Naive thymus-derived CD8-positive, alpha-beta T cell (primary cell): ENCODE measurements around the gene SRPK2. TPM values are rescaled to one million over a fixed set of nuclear protein-coding genes. Genes with fewer than 3 reads are reported as not detected.

Experiments
- ATAC-seq, 2 donors: fragments of 150-1000 bp; cut with Tn5 transposase in 1 of 2; sonication (Bioruptor Pico), chemical (Tn5 transposase) in 1 of 2; 1 replicate in 1 of 2; 2 replicates in 1 of 2; pipeline ENCODE4 v1.10.0; 2021; ENCODE audit warnings: mild to moderate bottlenecking in 2 of 2, moderate library complexity in 2 of 2
- POLR2A ChIA-PET: fragments of 350-600 bp; sonication (Branson Sonifier 250); formaldehyde crosslinking; loops from one replicate; lab custom pipeline; 2021; ENCODE audit warnings: antibody characterized with exemption; lab: Charles Lee
- DNase-seq, 10 donors: peaks; one replicate each; pipeline versions ENCODE4 v3.0.0 to v3.0.0-alpha.2; 2020 to 2022
- H3K27ac Mint-ChIP-seq, 10 donors: one replicate each; pipeline ENCODE4 v1.8.0; 2020 to 2022; ENCODE audit warnings: mild to moderate bottlenecking in 10 of 10, mixed read lengths in 10 of 10, moderate library complexity in 4 of 10, inconsistent platforms in 1 of 10
- H3K27me3 Mint-ChIP-seq, 5 donors: one replicate each; pipeline ENCODE4 v1.8.0; 2021 to 2022; ENCODE audit warnings: mixed read lengths in 5 of 5
- H3K36me3 Mint-ChIP-seq, 3 donors: one replicate each; pipeline ENCODE4 v1.8.0; 2020 to 2022; ENCODE audit warnings: mixed read lengths in 3 of 3, mild to moderate bottlenecking in 2 of 3, inconsistent platforms in 1 of 3
- H3K4me1 Mint-ChIP-seq, 4 donors: one replicate each; pipeline ENCODE4 v1.8.0; 2021 to 2022; ENCODE audit warnings: mixed read lengths in 4 of 4
- H3K4me3 Mint-ChIP-seq, 10 donors: one replicate each; pipeline ENCODE4 v1.8.0; 2020 to 2022; ENCODE audit warnings: mild to moderate bottlenecking in 10 of 10, mixed read lengths in 10 of 10, moderate library complexity in 6 of 10, inconsistent platforms in 1 of 10
- H3K9me3 Mint-ChIP-seq, 9 donors: one replicate each; pipeline ENCODE4 v1.8.0; 2020 to 2022; ENCODE audit warnings: mixed read lengths in 9 of 9, mild to moderate bottlenecking in 3 of 9, inconsistent platforms in 1 of 9, moderate library complexity in 1 of 9
- polyA plus RNA-seq, 3 donors: library from polyadenylated mRNA; unstranded; fragments of 300-500 nt; fragmentation: Illumina TruSeq; gene quantifications; one replicate each; pipeline ENCODE4 v1.2.3, GENCODE V29; 2021
- total RNA-seq, 8 experiments: library from RNA in 2 of 8; stranded (reverse) in 2 of 8; gene quantifications; one replicate each; pipeline ENCODE4 v1.2.3 and lab custom pipeline; 2021 to 2026

Gene SRPK2
- total and polyA plus RNA-seq, 5 experiments from 2014 or later: 39.2 to 47.1 (median 40.4) TPM

DNA sequence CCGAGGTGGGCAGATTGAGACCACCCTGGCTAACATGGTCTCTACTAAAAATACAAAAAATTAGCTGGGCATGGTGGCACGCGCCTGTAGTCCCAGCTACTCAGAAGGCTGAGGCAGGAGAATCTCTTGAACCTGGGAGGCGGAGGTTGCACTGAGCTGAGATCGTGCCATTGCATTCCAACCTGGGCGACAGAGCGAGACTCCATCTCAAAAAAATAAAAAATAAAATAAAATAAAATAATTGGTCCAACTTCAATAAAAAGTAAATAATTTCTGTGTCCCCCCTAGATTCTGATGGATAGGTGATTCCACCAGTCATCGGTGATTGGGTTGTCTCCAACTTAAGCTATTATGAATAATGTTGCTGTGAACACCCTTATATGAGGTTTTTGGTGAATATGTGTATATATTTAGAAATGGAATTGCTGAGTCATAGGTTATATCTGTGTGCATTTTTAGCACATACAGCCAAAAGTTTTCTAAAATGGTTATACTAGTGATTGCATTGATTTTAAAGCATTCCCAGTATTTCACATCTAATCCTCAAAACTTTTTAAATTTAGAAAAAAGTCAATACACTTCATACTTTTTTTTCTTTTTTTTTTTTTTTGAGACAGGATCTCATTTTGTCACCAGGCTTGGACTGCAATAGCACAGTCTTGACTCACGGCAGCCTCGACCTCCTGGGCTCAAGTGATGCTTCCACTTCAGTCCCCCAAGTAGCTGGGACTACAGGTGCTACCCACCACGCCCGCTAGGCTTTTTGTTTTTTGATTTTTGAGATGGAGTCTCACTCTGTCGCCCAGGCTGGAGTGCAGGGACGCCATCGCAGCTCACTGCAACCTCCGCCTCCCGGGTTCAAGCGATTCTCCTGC is 13.7 kb upstream of the SRPK2 start:
- Mint-ChIP-seq H3K27me3 (no peaks in the 10 kb centered on the region), H3K27ac (no peak overlapping the region), H3K4me3 (no peak overlapping the region), H3K36me3 (no peaks in the 10 kb centered on the region), H3K9me3 (no peaks in the 10 kb centered on the region), H3K4me1 (no peaks in the 10 kb centered on the region)
- no peak for DNase-seq
- ATAC-seq: no peak
- POLR2A ChIA-PET: interaction anchor here (0.7 to 0.8 kb wide), 3 partner anchors 8 to 94 kb away, joined by 3 to 4 read pairs (median 3); no protein-coding TSS in a partner anchor

DNA sequence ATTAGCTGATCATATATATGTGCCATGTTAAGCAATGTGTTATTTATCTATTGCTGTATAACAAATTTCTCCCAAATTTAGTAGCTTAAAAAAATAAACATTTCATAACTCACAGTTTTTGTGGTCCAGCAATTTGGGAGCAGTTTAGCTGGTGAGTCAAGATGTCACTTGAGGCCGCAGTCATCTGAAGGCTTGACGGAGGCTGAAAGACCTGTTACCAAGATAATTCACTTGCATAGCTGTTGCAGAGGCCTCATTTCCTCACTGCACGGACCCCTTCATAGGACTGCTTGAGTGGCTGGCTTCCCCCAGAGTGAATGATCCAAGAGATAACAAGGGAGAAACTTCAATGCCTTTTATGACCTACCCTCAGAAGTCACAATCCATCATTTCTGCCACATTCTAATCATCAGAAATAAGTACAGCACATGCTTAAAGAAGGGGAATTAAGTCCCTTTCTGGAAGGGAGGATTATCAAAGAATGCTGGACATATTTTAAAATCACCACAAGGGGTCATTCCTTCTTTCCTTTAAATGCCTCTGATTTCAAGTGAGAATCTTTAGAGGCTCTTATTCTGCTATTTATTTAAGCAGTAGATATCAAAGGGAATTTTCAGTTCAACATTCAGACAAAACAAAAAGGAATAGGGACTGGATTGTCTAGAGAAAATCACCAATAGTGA is 10.5 kb upstream of the SRPK2 start:
- ATAC-seq (no peak), DNase-seq (no peak)
- no peak overlapping the region for H3K4me3 Mint-ChIP-seq
- no peak overlapping the region for H3K27ac Mint-ChIP-seq
- peaks cover 0 to 7% (median 6%) of the 10 kb centered on the region in 4 donors for H3K4me1 Mint-ChIP-seq
- H3K9me3 Mint-ChIP-seq: no peaks in the 10 kb centered on the region
- no peaks in the 10 kb centered on the region for H3K27me3 Mint-ChIP-seq
- POLR2A ChIA-PET: no interaction called here
- H3K36me3 Mint-ChIP-seq: no peaks in the 10 kb centered on the region

- ATAC-seq (no peak), DNase-seq (no peak)
- peaks cover 3 to 15% (median 6%) of the 10 kb centered on the region in 4 donors for H3K4me1 Mint-ChIP-seq
- POLR2A ChIA-PET: interaction anchor here (0.6 to 0.7 kb wide), 2 partner anchors 26 to 45 kb away, joined by 4 to 5 read pairs; no protein-coding TSS in a partner anchor
- no peaks in the 10 kb centered on the region for H3K9me3 Mint-ChIP-seq
- H3K27me3 Mint-ChIP-seq: no peaks in the 10 kb centered on the region
- peak overlapping the region in 4 of 10 donors; percentile 6 to 79 (median 38) for H3K27ac Mint-ChIP-seq
- H3K36me3 Mint-ChIP-seq: no peaks in the 10 kb centered on the region
- no peak overlapping the region for H3K4me3 Mint-ChIP-seq
These were observed 7.8 kb upstream of the SRPK2 start for GRCh38 chr7:105396566-105396965.

DNA sequence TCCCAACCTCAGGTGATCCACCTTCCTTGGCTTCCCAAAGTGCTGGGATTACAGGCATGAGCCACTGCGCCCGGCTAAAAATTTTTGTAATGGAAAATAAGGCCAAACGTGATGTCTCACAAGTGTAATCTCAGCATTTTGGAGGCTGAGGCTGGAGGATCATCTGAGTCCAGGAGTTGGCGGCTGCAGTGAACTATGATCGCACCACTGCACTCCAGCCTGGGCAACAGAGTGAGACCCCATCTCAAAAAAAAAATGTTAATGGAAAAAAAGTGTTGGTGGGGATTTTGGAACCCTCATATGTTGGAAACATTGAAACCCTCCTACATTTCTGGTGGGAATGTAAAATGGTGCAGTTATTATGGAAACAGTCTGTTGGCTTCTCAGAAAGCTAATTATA is 2.7 kb upstream of the SRPK2 start:
- no peak overlapping the region for H3K4me3 Mint-ChIP-seq
- no peak for DNase-seq
- no peak for ATAC-seq
- no peaks in the 10 kb centered on the region for H3K36me3 Mint-ChIP-seq
- H3K4me1 Mint-ChIP-seq: peaks cover 11 to 25% (median 20%) of the 10 kb centered on the region in 4 donors
- no peaks in the 10 kb centered on the region for H3K27me3 Mint-ChIP-seq
- peak overlapping the region in 3 of 10 donors; percentile 22 to 48 (median 25) for H3K27ac Mint-ChIP-seq
- POLR2A ChIA-PET: interaction anchor here (0.9 kb wide), 1 partner anchor 39 kb away, joined by 4 read pairs; no protein-coding TSS in a partner anchor
- H3K9me3 Mint-ChIP-seq: no peaks in the 10 kb centered on the region

DNA sequence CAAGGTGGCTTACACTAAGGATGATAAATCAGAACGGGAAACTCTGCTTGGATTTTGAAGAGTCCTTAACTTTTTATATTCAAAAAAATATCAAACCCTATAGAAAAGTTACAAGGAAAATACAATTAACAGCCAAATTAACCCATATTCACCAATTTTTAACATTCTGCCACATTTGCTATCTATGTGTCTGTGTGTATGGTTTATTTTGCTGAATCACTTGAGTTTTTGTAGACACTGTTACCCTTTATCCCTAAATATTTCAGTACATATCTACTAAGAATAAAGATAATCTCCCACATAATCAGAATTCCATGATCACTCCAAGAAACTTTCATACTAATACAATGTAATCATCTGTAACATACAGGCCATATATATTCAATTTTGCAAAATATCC is 1.2 kb upstream of the SRPK2 start:
- Mint-ChIP-seq H3K27me3 (no peaks in the 10 kb centered on the region), H3K9me3 (no peaks in the 10 kb centered on the region), H3K4me3 (peak overlapping the region in 9 of 10 donors; percentile 68 to 99 (median 98)), H3K36me3 (peaks cover 0 to 2% (median 2%) of the 10 kb centered on the region in 3 donors), H3K4me1 (peaks cover 13 to 28% (median 25%) of the 10 kb centered on the region in 4 donors), H3K27ac (peak overlapping the region in 5 of 10 donors; percentile 2 to 98 (median 87))
- DNase-seq (no peak), ATAC-seq (no peak)
- POLR2A ChIA-PET: interaction anchor here (1.1 kb wide), 1 partner anchor 131 kb away, joined by 3 read pairs; no protein-coding TSS in a partner anchor

GRCh38 chr7:105389088-105389650 is 448 bp upstream of the SRPK2 start:
- ATAC-seq (peak; percentile 26 to 46), DNase-seq (peak in 4 of 10 donors; percentile 26 to 33 (median 30))
- Mint-ChIP-seq H3K36me3 (peaks cover 0 to 2% (median 2%) of the 10 kb centered on the region in 3 donors), H3K27ac (peak overlapping the region; percentile 87 to 99 (median 96)), H3K9me3 (no peaks in the 10 kb centered on the region), H3K4me1 (peaks cover 16 to 33% (median 31%) of the 10 kb centered on the region in 4 donors), H3K27me3 (no peaks in the 10 kb centered on the region), H3K4me3 (peak overlapping the region; percentile 93 to 100 (median 98))
- POLR2A ChIA-PET: interaction anchor here (0.6 to 2.9 kb wide), 6 partner anchors 9 to 376 kb away, joined by 3 to 21 read pairs (median 4); partner anchors contain the start of gene KMT2E

GRCh38 chr7:105387508-105388355 is 989 bp downstream of the SRPK2 start:
- Mint-ChIP-seq H3K27ac (peak overlapping the region; percentile 43 to 95 (median 85)), H3K36me3 (peaks cover 0 to 2% (median 2%) of the 10 kb centered on the region in 3 donors), H3K4me1 (peaks cover 20 to 40% (median 34%) of the 10 kb centered on the region in 4 donors), H3K27me3 (no peaks in the 10 kb centered on the region), H3K4me3 (peak overlapping the region; percentile 82 to 98 (median 94)), H3K9me3 (no peaks in the 10 kb centered on the region)
- POLR2A ChIA-PET: interaction anchor here (0.6 to 2.9 kb wide), 11 partner anchors 12 to 724 kb away, joined by 3 to 21 read pairs (median 4); partner anchors contain the start of gene KMT2E
- ATAC-seq: peak; percentile 41 to 49
- peak; percentile 20 to 70 (median 42) for DNase-seq

DNA sequence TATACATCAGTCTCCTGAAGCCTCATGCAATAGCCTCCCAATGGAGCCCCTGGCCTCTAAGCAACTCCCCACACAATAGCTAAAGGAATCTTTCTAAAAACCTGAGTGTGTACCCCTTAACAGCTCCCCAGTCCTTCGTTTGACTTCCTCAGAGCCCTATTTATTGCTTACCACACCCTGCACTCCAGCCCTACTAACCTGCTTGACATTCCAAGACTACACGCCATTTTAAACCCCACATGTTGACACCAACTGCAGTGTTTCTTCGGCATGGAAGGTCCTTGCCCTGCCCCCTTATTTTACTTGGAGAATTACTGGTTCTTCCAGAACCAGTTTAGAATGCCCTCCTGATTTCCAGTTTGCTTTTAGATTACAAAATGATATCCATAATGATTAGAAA is 10.8 kb downstream of the SRPK2 start:
- POLR2A ChIA-PET: no interaction called here
- H3K4me3 Mint-ChIP-seq: no peak overlapping the region
- ATAC-seq (no peak), DNase-seq (no peak)
- peaks cover 0 to 4% (median 0%) of the 10 kb centered on the region in 3 donors for H3K36me3 Mint-ChIP-seq
- H3K4me1 Mint-ChIP-seq: peaks cover 22 to 62% (median 44%) of the 10 kb centered on the region in 4 donors
- H3K9me3 Mint-ChIP-seq: no peaks in the 10 kb centered on the region
- H3K27me3 Mint-ChIP-seq: no peaks in the 10 kb centered on the region
- peak overlapping the region in 2 of 10 donors; percentile 3 to 37 for H3K27ac Mint-ChIP-seq

- Mint-ChIP-seq H3K36me3 (peaks cover 0 to 4% (median 0%) of the 10 kb centered on the region in 3 donors), H3K27ac (peak overlapping the region in 3 of 10 donors; percentile 3 to 48 (median 9)), H3K4me1 (peaks cover 20 to 60% (median 43%) of the 10 kb centered on the region in 4 donors), H3K4me3 (peak overlapping the region in 1 of 10 donors; percentile 42), H3K9me3 (no peaks in the 10 kb centered on the region), H3K27me3 (no peaks in the 10 kb centered on the region)
- POLR2A ChIA-PET: interaction anchor here (1.4 to 1.5 kb wide), 2 partner anchors 9 to 10 kb away, joined by 3 to 6 read pairs; no protein-coding TSS in a partner anchor
- no peak for DNase-seq
- no peak for ATAC-seq
These were observed 11.7 kb downstream of the SRPK2 start for GRCh38 chr7:105376908-105377533.

- Mint-ChIP-seq H3K4me3 (no peak overlapping the region), H3K36me3 (peaks cover 0 to 6% (median 0%) of the 10 kb centered on the region in 3 donors), H3K9me3 (peaks cover 0 to 4% (median 0%) of the 10 kb centered on the region in 9 donors), H3K27ac (peak overlapping the region in 6 of 10 donors; percentile 5 to 47 (median 26)), H3K27me3 (no peaks in the 10 kb centered on the region), H3K4me1 (peaks cover 8 to 49% (median 35%) of the 10 kb centered on the region in 4 donors)
- DNase-seq (no peak), ATAC-seq (no peak)
- POLR2A ChIA-PET: no interaction called here
These were observed 18.8 kb downstream of the SRPK2 start for GRCh38 chr7:105369944-105370343.

DNA sequence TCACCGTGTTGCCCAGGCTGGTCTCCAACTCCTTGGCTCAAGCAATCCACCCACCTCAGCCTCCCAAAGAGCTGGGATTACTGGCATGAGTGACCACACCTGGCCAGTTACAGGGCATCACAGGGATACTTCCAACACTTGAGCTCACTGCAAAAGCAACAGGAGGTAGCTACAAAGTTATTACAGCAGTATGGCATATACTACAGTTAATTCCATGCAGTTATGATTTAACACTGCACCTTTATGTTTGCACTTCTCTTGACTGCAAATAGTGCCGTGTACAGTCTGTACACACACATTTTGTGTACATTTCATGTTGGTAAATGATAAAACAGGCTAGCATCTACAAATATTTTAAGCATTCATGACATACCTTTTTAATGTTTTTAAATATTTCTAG is 21.3 kb downstream of the SRPK2 start:
- POLR2A ChIA-PET: interaction anchor here (1.9 kb wide), 1 partner anchor 20 kb away, joined by 7 read pairs; no protein-coding TSS in a partner anchor
- Mint-ChIP-seq H3K27me3 (no peaks in the 10 kb centered on the region), H3K4me1 (peaks cover 8 to 49% (median 30%) of the 10 kb centered on the region in 4 donors)

More for the DNA sequence above, 21.3 kb downstream of the SRPK2 start:
- peak overlapping the region in 1 of 10 donors; percentile 25 for H3K27ac Mint-ChIP-seq
- peaks cover 0 to 7% (median 0%) of the 10 kb centered on the region in 9 donors for H3K9me3 Mint-ChIP-seq
- DNase-seq (no peak), ATAC-seq (no peak)
- peaks cover 0 to 9% (median 8%) of the 10 kb centered on the region in 3 donors for H3K36me3 Mint-ChIP-seq
- no peak overlapping the region for H3K4me3 Mint-ChIP-seq
